ENCODE results near the gene ZNF512.

GRCh38 chr2:27559228-27559627 lies 23.6 kb upstream of the ZNF512 start:
- TF ChIP-seq POLR2AphosphoS5 (IDR thresholded peaks at IDR 0.05; ENCODE audit: low read depth, low read length) (no peak), CTCF (IDR thresholded peaks at IDR 0.05) (no peak), MAX (IDR thresholded peaks at IDR 0.05; ENCODE audit: low read depth) (no peak), RAD21 (IDR thresholded peaks at IDR 0.05; ENCODE audit: low read length) (no peak), GATA2 (CRISPR knock-in tag; IDR thresholded peaks at IDR 0.05) (no peak), GABPA (IDR thresholded peaks at IDR 0.05; ENCODE audit: low read depth) (no peak), USF2 (IDR thresholded peaks at IDR 0.05; ENCODE audit: borderline replicate concordance, low read depth, low read length) (no peak), FOXM1 (IDR thresholded peaks at IDR 0.05; ENCODE audit: low read depth) (no peak), USF1 (IDR thresholded peaks at IDR 0.05; ENCODE audit: borderline replicate concordance, low read depth) (no peak)
